HEK293T (cell line): ENCODE results near the gene PILRA.

Experiments used
- ARNT ChIP-seq: fragments of 450-650 bp; IDR thresholded peaks from 2 replicates; pipeline ENCODE4 v1.6.1; 2017; ENCODE audit warnings: mild to moderate bottlenecking
- BHLHE40 ChIP-seq: fragments of 450-650 bp; IDR thresholded peaks from 2 replicates; pipeline ENCODE4 v1.6.1; 2016; ENCODE audit warnings: mild to moderate bottlenecking, moderate library complexity, borderline replicate concordance
- CTBP1 ChIP-seq: fragments of 450-650 bp; IDR thresholded peaks from 2 replicates; pipeline ENCODE4 v1.6.1; 2016; ENCODE audit warnings: borderline replicate concordance
- ELF4 ChIP-seq: fragments of 450-650 bp; IDR thresholded peaks from 2 replicates; pipeline ENCODE4 v1.6.1; 2017; ENCODE audit warnings: antibody characterized with exemption
- FOXA1 ChIP-seq: fragments of 450-650 bp; IDR thresholded peaks from 2 replicates; pipeline ENCODE4 v1.6.1; 2016; ENCODE audit warnings: mild to moderate bottlenecking
- FOXK2 ChIP-seq: fragments of 450-650 bp; IDR thresholded peaks from 2 replicates; pipeline ENCODE4 v1.6.1; 2016; ENCODE audit warnings: mild to moderate bottlenecking
- FOXM1 ChIP-seq: fragments of 450-650 bp; IDR thresholded peaks from 2 replicates; pipeline ENCODE4 v1.6.1; 2017; ENCODE audit warnings: mild to moderate bottlenecking, borderline replicate concordance
- L3MBTL2 ChIP-seq: fragments of 450-650 bp; conservative IDR thresholded peaks from 2 replicates; pipeline ENCODE4 v1.6.1; 2016; ENCODE audit warnings: mild to moderate bottlenecking
- NFRKB ChIP-seq: fragments of 450-650 bp; IDR thresholded peaks from 2 replicates; pipeline ENCODE4 v1.6.1; 2016; ENCODE audit warnings: mild to moderate bottlenecking, moderate library complexity
- SP1 ChIP-seq: fragments of 450-650 bp; IDR thresholded peaks from 2 replicates; pipeline ENCODE4 v1.6.1; 2017
- SUZ12 ChIP-seq: fragments of 450-650 bp; IDR thresholded peaks from 2 replicates; pipeline ENCODE4 v1.6.1; 2016; ENCODE audit warnings: mild to moderate bottlenecking
- TARDBP ChIP-seq: fragments of 450-650 bp; IDR thresholded peaks from 2 replicates; pipeline ENCODE4 v1.6.1; 2016

DNA sequence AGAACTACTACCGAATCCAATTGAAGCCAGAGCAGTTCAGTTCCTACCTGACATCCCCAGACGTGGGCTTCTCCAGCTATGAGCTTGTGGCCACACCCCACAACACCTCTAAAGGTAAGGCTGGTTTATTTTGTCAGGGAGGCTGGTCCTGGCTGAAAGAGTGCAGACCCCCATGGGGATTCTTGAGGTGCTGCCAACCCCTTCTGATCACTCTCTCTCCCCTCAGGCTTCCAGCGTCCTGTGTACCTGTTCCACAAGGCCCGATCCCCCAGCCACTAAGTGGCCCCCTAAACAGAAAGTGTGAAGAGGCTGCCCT lies 59.9 kb downstream of the PILRA start:
- TF ChIP-seq SP1 (no peak), FOXK2 (no peak), ARNT (no peak), NFRKB (no peak), ELF4 (no peak), FOXA1 (no peak), FOXM1 (no peak), BHLHE40 (no peak), TARDBP (no peak), SUZ12 (no peak), CTBP1 (no peak), L3MBTL2 (no peak)
